Measurements from ENCODE around the gene ID1. TPM values are rescaled to one million over a fixed set of nuclear protein-coding genes. Genes with fewer than 3 reads are reported as not detected.

Gene ID1
- total RNA-seq, 1 experiment from 2014 or later = 360 TPM

- no peak overlapping the region for H3K23ac ChIP-seq (ENCODE audit: insufficient read length, low read depth, low read length)
- H3K27me3 Mint-ChIP-seq (ENCODE audit: low read depth) = no peaks in the 10 kb centered on the region; the same call in 1 of the 2 replicates
- no peak for DNase-seq
- H2AFZ ChIP-seq (ENCODE audit: low read length) = no peak overlapping the region
- no peaks in the 10 kb centered on the region for H3K27me3 ChIP-seq (ENCODE audit: insufficient read depth, low read length)
- no peak overlapping the region for H2BK12ac ChIP-seq (ENCODE audit: insufficient read length, low read depth, low read length)
- H2AK5ac ChIP-seq (ENCODE audit: insufficient read length, low read length) = no peak overlapping the region
- H3K4me1 Mint-ChIP-seq = peaks cover 46 to 59% of the 10 kb centered on the region in 2 experiments
- H2BK120ac ChIP-seq (ENCODE audit: low read depth, low read length, poor library complexity, severe bottlenecking) = no peak overlapping the region
- H2BK20ac ChIP-seq (ENCODE audit: low read depth, low read length, poor library complexity, severe bottlenecking) = no peak overlapping the region
- no peak overlapping the region for H3K27ac ChIP-seq (ENCODE audit: insufficient read length, low read depth, low read length)
- no peaks in the 10 kb centered on the region for H3K79me1 ChIP-seq (ENCODE audit: insufficient read depth, low read depth, low read length, poor library complexity, severe bottlenecking)
- no peak overlapping the region for H3T11ph ChIP-seq (ENCODE audit: low read length)
- no peak overlapping the region for H3K9ac ChIP-seq (ENCODE audit: extremely low read depth, insufficient read length, low read length)
- peaks cover 6% of the 10 kb centered on the region for H3K23me2 ChIP-seq (ENCODE audit: insufficient read length, low read depth, low read length, poor library complexity, severe bottlenecking)
- WGBS (ENCODE audit: extremely low coverage, insufficient read length, low lambda C conversion rate) = no CpG with 5 or more reads among the region's 5 CpGs
- H3K4ac ChIP-seq (ENCODE audit: low read depth, low read length) = no peak overlapping the region
- no peaks in the 10 kb centered on the region for H3K79me2 ChIP-seq (ENCODE audit: insufficient read depth, low read length)
- H3K27ac Mint-ChIP-seq = peak overlapping the region; percentile 46 to 94 (median 84); a peak in 5 of 7 replicates
- no peak overlapping the region for H3K18ac ChIP-seq (ENCODE audit: insufficient read length, low read depth, low read length)
- H4K8ac ChIP-seq (replicated peaks; ENCODE audit: insufficient read length, low read depth, low read length) = no peak overlapping the region
- no peaks in the 10 kb centered on the region; the same call in 1 of the 2 replicates for H3K4me1 ChIP-seq (ENCODE audit: insufficient read depth, low read length)
- no peak overlapping the region for H3K4me3 Mint-ChIP-seq
- H4K20me1 ChIP-seq (ENCODE audit: control insufficient read depth, insufficient read depth, insufficient read length) = no peaks in the 10 kb centered on the region
- no peak overlapping the region for H4K5ac ChIP-seq (ENCODE audit: insufficient read length, low read depth, low read length)
- H2BK15ac ChIP-seq (ENCODE audit: low read depth, low read length) = no peak overlapping the region
- no peak overlapping the region for H3K14ac ChIP-seq (ENCODE audit: insufficient read depth, low read length)
- H3K56ac ChIP-seq (ENCODE audit: insufficient read length, low read depth, low read length) = no peak overlapping the region
- H3K36me3 Mint-ChIP-seq (ENCODE audit: insufficient read depth in 1 of 3, low read depth in 3 of 3) = peaks cover 8 to 53% (median 13%) of the 10 kb centered on the region in 3 experiments; a peak in 6 of 7 replicates
- no peak overlapping the region for H2BK5ac ChIP-seq (ENCODE audit: insufficient read length, low read length)
- no peak overlapping the region for H3K4me2 ChIP-seq (ENCODE audit: insufficient read depth, insufficient read length, low read length)
- no peak for TF ChIP-seq CTCF (conservative IDR thresholded peaks at IDR 0.05)
- H3K9me3 ChIP-seq (ENCODE audit: control insufficient read depth, low read depth, low read length) = no peaks in the 10 kb centered on the region
- H3K9me3 Mint-ChIP-seq = no peaks in the 10 kb centered on the region
- no peak overlapping the region for H4K91ac ChIP-seq (ENCODE audit: insufficient read length, low read depth, low read length)
Observed at GRCh38 chr20:31568773-31569162, 36.3 kb upstream of the ID1 start.
